NCI-H2081 treated with DMSO at 0.1 percent for 48 hours (cell line): Measurements from ENCODE around the gene C9orf78.
"Not testable (repeated sequence)": the region's sequence is repeated elsewhere in the genome, so short reads cannot be mapped to it uniquely, and the experiment has no call there.

ENCODE experiments used
- DNase-seq: peaks from one replicate; lab custom pipeline; 2025; lab: John Stamatoyannopoulos, UW

The C9orf78 gene

GRCh38 chr9:129810788-129811187 is 24.3 kb downstream of the C9orf78 start:
- DNase-seq: no peak

- DNase-seq: no peak
Observed at GRCh38 chr9:129810116-129810515, 25.0 kb downstream of the C9orf78 start.

GRCh38 chr9:129809346-129809745 is 25.7 kb downstream of the C9orf78 start:
- DNase-seq: no peak

DNA sequence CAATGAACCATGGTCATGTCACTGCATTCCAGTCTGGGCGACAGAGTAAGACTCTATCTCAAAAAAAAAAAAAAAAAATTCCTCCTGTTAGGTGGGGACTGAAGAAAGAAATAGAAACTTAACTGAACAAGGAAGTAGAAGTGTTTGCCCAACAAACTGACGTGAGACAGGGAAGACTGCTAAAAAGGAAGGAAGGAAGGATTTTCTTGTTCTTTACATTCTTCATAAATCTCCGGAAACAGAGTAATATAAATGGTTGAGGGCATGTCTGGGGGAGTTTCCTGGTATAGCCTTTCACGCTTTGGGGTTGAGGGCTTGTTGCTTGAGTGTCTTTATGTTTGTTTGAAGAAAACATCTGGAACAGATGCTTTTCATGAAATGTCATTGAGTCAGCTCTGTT is 29.0 kb downstream of the C9orf78 start:
- DNase-seq: no peak

GRCh38 chr9:129803676-129804060 is 31.4 kb downstream of the C9orf78 start:
- no peak for DNase-seq

DNA sequence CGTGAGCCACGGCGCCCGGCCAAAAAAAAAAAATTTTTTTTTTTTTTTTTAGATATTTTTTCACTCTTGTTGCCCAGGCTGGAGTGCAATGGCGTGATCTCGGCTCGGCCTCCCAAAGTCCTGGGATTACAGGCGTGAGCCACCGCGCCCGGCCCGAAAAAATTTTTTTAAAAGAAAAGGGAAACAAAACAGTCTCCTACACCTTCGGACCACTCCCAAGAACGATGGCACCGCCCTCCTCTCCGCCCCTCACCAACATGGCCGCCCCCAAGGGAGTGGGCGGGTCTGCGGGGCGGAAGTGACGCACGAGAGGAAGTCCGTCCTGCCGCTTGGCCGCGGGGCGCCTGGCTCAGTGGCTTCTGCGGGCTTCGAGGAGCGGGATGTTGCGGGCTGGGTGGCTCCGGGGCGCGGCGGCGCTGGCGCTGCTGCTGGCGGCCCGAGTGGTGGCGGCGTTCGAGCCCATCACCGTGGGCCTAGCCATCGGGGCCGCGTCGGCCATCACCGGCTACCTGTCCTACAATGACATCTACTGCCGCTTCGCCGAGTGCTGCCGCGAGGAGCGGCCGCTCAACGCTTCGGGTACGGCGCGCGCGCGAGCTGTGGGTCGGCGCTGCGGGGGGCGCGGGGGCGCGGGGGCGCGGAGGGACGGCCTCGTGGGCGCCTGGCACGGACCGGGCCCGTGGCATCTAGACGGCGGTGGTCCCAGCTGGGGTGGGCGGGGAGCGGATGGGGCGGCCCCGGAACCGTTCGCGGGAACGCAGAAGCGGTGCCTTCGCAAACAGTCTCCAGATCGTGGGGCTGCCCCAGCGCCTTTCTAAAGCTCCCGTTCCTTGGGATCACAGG is 32.0 kb downstream of the C9orf78 start, which contains the start of gene TOR1B:
TSS of gene TOR1B (plus strand) at position 352 of the 843 bp plus-strand sequence. CDS start at position 381, 29 bp downstream.
- DNase-seq: peak; percentile 62

DNA sequence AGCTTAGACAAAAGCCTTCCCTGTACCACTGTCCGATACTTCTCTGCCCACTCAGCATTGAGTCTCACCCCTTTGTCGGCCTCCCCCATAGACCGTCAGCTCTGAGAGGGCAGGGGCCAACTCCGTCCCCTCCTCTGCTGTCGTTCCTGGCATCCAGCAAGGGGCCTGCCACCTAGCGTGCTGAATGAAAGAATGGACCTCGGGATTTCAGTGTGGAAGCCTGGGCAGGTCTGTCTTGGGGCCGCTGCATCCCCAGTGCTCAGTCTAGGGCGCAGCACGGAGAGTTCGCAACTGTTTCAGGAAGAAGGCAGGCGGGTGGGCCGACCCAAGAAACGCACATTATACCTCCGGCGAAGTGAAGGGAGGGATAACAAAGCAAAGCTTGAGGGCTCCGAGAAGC is 33.6 kb downstream of the C9orf78 start:
- DNase-seq: no peak

GRCh38 chr9:129798973-129799372 is 36.1 kb downstream of the C9orf78 start:
- DNase-seq: no peak

DNA sequence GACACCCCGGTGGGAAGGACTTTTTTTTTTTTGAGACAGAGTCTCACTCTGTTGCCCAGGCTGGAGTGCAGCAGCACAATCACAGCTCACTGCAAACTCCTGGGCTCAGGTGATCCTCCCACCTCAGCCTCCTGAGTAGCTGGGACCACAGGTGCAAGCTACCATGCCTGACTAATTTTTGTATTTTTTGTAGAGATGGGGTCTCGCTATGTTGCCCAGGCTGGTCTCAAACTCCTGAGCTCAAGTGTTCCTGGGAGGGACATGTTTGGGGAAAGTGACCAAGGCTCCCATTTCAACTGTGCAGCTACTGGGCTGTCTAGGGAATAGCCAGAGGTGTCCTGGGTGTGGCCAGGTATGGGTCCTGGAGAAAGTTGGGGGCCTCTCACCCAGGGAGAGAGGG is 39.0 kb downstream of the C9orf78 start:
- DNase-seq: not testable (repeated sequence)

DNA sequence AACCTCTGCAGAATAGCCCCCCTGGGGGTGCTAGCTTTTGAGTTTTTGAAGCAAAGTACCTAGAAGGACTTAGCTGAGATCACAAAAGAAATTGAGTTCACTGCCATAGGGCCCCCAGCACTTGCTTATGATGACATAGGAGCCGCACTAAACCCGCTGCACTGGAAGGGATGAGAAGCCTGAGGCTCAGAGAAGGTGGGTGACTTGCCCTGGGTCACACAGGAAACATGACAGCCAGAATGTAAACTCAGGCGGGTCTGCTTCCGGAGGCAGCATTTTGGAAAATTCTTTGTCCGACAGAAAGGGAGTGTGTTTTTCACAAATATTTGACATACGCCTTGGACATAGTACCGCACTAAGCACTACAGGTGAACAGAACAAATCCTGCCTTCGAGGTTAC is 40.5 kb downstream of the C9orf78 start:
- DNase-seq: no peak

DNA sequence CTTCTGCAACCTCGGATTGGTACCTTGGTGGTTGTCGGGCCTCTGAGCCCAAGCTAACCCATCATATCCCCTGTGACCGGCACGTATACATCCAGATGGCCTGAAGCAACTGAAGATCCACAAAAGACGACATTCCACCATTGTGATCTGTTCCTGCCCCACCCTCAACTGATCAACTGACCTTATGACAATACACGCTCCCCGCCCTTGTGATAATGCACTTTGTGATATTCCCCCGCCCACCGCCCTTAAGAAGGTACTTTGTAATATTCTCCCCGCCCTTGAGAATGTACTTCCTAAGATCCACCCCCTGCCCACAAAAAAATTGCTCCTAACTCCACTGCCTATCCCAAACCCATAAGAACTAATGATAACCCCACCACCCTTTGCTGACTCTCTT is 48.6 kb downstream of the C9orf78 start:
- DNase-seq: no peak

DNA sequence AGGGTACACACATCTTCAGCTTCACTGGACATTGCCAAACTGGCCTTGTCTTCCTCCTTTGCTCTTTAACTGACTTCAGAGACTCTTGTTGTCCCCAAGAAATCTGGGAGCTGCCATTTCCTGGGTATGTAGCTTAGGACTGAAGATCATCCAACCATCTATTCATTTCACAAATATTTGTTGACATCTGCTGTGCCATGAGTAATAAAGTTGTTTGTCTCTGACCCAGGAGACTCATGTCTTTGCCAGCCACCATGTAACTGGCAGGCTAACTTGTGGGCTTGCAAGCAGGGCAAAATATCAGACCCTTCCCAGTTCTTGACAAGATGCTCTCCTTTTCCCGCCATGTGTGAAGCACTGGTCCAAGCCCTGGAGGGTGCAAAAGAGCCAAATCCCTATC is 49.2 kb downstream of the C9orf78 start:
- no peak for DNase-seq

DNA sequence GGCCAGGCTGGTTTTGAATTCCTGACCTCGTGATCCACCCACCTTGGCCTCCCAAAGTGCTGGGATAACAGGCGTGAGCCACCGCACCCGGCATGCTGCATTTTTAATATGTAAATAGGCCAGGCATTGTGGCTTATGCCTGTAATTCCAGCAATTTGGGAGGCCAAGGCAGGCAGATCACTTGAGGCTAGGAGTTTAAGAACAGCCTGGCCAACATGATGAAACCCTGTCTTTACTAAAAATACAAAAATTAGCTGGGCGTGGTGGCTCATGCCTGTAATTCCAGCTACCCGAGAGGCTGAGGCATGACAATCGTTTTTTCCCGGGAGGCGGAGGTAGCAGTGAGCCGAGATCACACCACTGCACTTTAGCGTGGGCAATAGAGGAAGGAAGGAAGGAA is 50.1 kb downstream of the C9orf78 start:
- not testable (repeated sequence) for DNase-seq

DNA sequence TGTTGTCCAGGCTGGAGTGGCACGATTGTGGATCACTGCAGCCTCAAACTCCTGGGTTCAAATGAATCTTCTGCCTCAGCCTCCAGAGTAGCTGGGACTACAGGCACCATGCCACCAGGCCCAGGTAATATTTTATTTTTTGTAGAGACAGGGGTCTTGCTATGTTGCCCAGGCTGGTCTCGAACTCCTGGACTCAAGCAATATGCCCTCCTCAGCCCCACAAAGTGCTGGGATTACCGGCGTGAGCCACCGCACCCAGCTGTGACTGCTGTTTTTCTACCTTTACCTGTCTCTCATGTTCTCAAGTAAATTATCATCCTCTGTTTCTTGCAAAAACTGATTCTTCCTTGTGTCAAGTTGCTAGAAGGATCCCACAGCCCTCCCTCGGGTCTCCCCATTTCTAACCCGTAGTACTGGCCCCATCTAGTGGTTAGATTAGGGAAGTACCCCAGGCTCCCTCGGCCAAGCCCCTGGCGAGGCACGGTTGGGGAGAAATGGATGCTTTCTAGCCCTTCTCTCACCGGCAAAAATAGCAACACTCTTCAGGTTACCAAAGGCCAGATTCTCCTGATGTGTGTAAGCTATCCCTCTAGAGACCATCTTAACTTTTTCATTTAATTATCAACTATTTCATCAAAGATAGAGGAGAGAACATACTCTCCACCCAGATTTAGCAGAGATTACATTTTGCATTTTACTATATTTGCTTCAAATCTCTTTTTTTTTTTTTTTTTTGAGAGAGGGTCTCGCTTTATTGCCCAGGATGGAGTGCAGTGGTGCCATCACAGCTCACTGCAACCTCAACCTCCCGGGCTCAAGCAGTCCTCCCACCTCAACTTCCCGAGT is 51.3 kb downstream of the C9orf78 start:
- peak; percentile 0 for DNase-seq

- no peak for DNase-seq
Observed at GRCh38 chr9:129781981-129782380, 53.1 kb downstream of the C9orf78 start.

- no peak for DNase-seq
Observed at GRCh38 chr9:129781131-129781530, 53.9 kb downstream of the C9orf78 start.

GRCh38 chr9:129779560-129780190 is 55.4 kb downstream of the C9orf78 start:
- DNase-seq: no peak

DNA sequence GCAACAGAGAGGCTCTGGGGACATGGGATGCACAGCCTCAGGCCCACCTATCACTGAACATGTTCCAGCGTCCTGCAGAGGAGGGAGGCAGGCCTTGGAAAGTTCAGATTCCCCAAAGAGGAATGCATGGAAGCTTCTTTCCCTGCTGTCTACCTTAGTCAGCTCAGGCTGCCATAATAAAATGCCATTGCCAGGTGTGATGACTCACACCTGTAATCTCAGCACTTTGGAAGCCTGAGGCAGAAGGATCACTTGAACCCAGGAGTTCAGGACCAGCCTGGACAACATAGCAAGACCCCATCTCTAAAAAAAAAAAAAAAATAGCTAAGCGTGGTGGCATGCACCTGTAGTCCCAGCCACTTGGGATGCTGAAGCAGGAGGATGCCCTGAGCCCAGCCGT is 56.6 kb downstream of the C9orf78 start:
- DNase-seq: no peak

DNA sequence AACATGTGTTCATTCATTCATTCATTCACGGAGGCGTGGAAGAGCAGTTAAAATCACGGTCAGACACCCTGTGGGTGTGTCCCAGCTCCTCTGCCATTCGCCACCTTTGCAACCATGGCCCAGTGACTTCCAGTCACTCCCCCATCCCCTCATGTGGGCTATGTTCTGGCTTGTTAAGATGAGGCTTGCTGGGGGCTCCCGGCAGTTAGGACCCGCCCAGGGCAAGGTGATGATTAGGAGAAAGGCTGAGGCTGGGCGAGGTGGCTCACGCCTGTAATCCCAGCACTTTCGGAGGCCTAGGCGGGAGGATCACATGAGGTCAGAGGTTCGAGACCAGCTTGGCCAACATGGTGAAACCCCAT is 57.3 kb downstream of the C9orf78 start:
- no peak for DNase-seq
